Spleen (tissue), 7 donors: ENCODE results near the gene PTPDC1.

ENCODE experiments used
- CTCF ChIP-seq, 11 experiments: fragments of 200-600 bp in 7 of 11; fragments of 450-650 bp in 4 of 11; sonication (generic) in 4 of 11; IDR thresholded peaks in 8 of 11; conservative IDR thresholded peaks in 3 of 11; 1 replicate in 7 of 11; 2 replicates in 4 of 11; pipeline versions ENCODE4 v1.4.0 to v1.8.0; 2016 to 2021; ENCODE audit warnings: antibody characterized with exemption in 11 of 11, inconsistent platforms in 4 of 11, mild to moderate bottlenecking in 1 of 11
- POLR2A ChIP-seq, 3 donors: fragments of 450-650 bp; IDR thresholded peaks; one replicate each; pipeline ENCODE4 v1.5.1; 2017; ENCODE audit warnings: antibody characterized with exemption in 3 of 3, mild to moderate bottlenecking in 1 of 3
- POLR2AphosphoS5 ChIP-seq, 3 donors: sonication (generic); formaldehyde crosslinking; IDR thresholded peaks; one replicate each; pipeline ENCODE4 v1.5.1; 2017; ENCODE audit warnings: antibody characterized with exemption in 3 of 3
- donor health status: DM: no; HTN: no; CAD: no; lungs with moderate emphysema.
- donor health status: DM: no; HTN: no; CAD: no.
- donor health status: DM: no; HTN: no; CAD: no.

- no peak for TF ChIP-seq POLR2A (IDR thresholded peaks at IDR 0.05)
- TF ChIP-seq CTCF (IDR thresholded peaks at IDR 0.05 in 8 of 11, conservative IDR thresholded peaks at IDR 0.05 in 3 of 11): no peak
- no peak for TF ChIP-seq POLR2AphosphoS5 (IDR thresholded peaks at IDR 0.05)
Measured at GRCh38 chr9:94144394-94144793, 60.1 kb downstream of the PTPDC1 start.
